ENCODE results near the gene GOLM1. TPM values are rescaled to one million over a fixed set of nuclear protein-coding genes. Genes with fewer than 3 reads are reported as not detected.

The GOLM1 gene
- total RNA-seq, 1 experiment from 2014 or later, result 75.1 TPM

- TF ChIP-seq CBFB (CRISPR knock-in tag; IDR thresholded peaks at IDR 0.05; ENCODE audit: low read depth), result no peak
- TF ChIP-seq NFATC4 (CRISPR knock-in tag; IDR thresholded peaks at IDR 0.05), result no peak
- no peak for TF ChIP-seq TEAD1 (CRISPR knock-in tag; IDR thresholded peaks at IDR 0.05)
- TF ChIP-seq ZBTB21 (CRISPR knock-in tag; IDR thresholded peaks at IDR 0.05; ENCODE audit: borderline replicate concordance), result no peak
- TF ChIP-seq MAX (CRISPR knock-in tag; IDR thresholded peaks at IDR 0.05), result no peak
- TF ChIP-seq ZNF219 (CRISPR knock-in tag; IDR thresholded peaks at IDR 0.05; ENCODE audit: borderline replicate concordance), result no peak
- no peak for TF ChIP-seq AR (CRISPR knock-in tag; IDR thresholded peaks at IDR 0.05)
- no peak for TF ChIP-seq ZSCAN18 (CRISPR knock-in tag; IDR thresholded peaks at IDR 0.05)
Observed at GRCh38 chr9:86027767-86028166, 71.6 kb downstream of the GOLM1 start (continued).

- Mint-ChIP-seq H3K27ac (no peak overlapping the region), H3K36me3 (peaks cover 53% of the 10 kb centered on the region), H3K4me1 (no peaks in the 10 kb centered on the region), H3K4me3 (no peak overlapping the region), H3K9me3 (no peaks in the 10 kb centered on the region), H3K27me3 (ENCODE audit: low read depth) (no peaks in the 10 kb centered on the region)
- ChIA-PET CTCF (interaction anchor here (0.6 kb wide), 1 partner anchor 13 kb away, joined by 4 read pairs; no protein-coding TSS in a partner anchor), POLR2A (no interaction called here)
- DNase-seq (ENCODE audit: low spot score) (no peak), ATAC-seq (no peak)
- TF ChIP-seq JAZF1 (CRISPR knock-in tag; IDR thresholded peaks at IDR 0.05), result no peak
- TF ChIP-seq ZNF425 (CRISPR knock-in tag; conservative IDR thresholded peaks at IDR 0.05), result no peak
- TF ChIP-seq NR2C2 (CRISPR knock-in tag; IDR thresholded peaks at IDR 0.05), result no peak
- no peak for TF ChIP-seq AFF4 (CRISPR knock-in tag; IDR thresholded peaks at IDR 0.05; ENCODE audit: borderline replicate concordance)
- TF ChIP-seq ELF4 (CRISPR knock-in tag; IDR thresholded peaks at IDR 0.05; ENCODE audit: low read depth), result no peak
- TF ChIP-seq ZNF512 (CRISPR knock-in tag; IDR thresholded peaks at IDR 0.05; ENCODE audit: borderline replicate concordance), result no peak
- no peak for TF ChIP-seq KAT7 (CRISPR knock-in tag; IDR thresholded peaks at IDR 0.05; ENCODE audit: borderline replicate concordance)
- no peak for TF ChIP-seq ZBTB43 (CRISPR knock-in tag; IDR thresholded peaks at IDR 0.05)
- TF ChIP-seq ARID4B (CRISPR knock-in tag; IDR thresholded peaks at IDR 0.05; ENCODE audit: borderline replicate concordance), result no peak
Observed at GRCh38 chr9:86022687-86023266, 76.6 kb downstream of the GOLM1 start.
